HG03558 (cell line): ENCODE data around the gene RASGRP2.

ENCODE experiments used
- ATAC-seq: cut with Tn5 transposase; IDR thresholded peaks from one replicate; pipeline ENCODE4 v1.9.1; 2021; ENCODE audit warnings: moderate number of reproducible peaks; ENCODE audit not compliant: unreplicated experiment; ENCODE audit errors: extremely low read depth

RASGRP2 gene

GRCh38 chr11:64758330-64759079, 14.6 kb upstream of the RASGRP2 start:
- no peak for ATAC-seq

GRCh38 chr11:64757549-64758329, 13.8 kb upstream of the RASGRP2 start:
- no peak for ATAC-seq

- no peak for ATAC-seq
Measured at GRCh38 chr11:64755681-64756361, 11.9 kb upstream of the RASGRP2 start.

- no peak for ATAC-seq
Measured at GRCh38 chr11:64754919-64755662, 11.1 kb upstream of the RASGRP2 start.

- no peak for ATAC-seq
Measured at GRCh38 chr11:64754124-64754918, 10.4 kb upstream of the RASGRP2 start.

- no peak for ATAC-seq
Measured at GRCh38 chr11:64753380-64754123, 9.6 kb upstream of the RASGRP2 start.

GRCh38 chr11:64753019-64753379, 9.1 kb upstream of the RASGRP2 start:
- ATAC-seq, result no peak

GRCh38 chr11:64752175-64752970, 8.4 kb upstream of the RASGRP2 start:
- ATAC-seq, result no peak

- no peak for ATAC-seq
Measured at GRCh38 chr11:64751580-64751979, 7.6 kb upstream of the RASGRP2 start.

- no peak for ATAC-seq
Measured at GRCh38 chr11:64751136-64751535, 7.2 kb upstream of the RASGRP2 start.

- ATAC-seq, result no peak
Measured at GRCh38 chr11:64750361-64751054, 6.6 kb upstream of the RASGRP2 start.

- no peak for ATAC-seq
Measured at GRCh38 chr11:64747961-64748665, 4.2 kb upstream of the RASGRP2 start.

- ATAC-seq, result no peak
Measured at GRCh38 chr11:64746486-64746885, 2.5 kb upstream of the RASGRP2 start.

- no peak for ATAC-seq
Measured at GRCh38 chr11:64745521-64746328, 1.8 kb upstream of the RASGRP2 start.

- ATAC-seq, result no peak
Measured at GRCh38 chr11:64745189-64745520, 1.2 kb upstream of the RASGRP2 start.

- ATAC-seq, result no peak
Measured at GRCh38 chr11:64744544-64745188, 724 bp upstream of the RASGRP2 start.
